Spleen (tissue), 7 donors: Measurements from ENCODE around the gene MFF.

Experiments
- POLR2A ChIP-seq, 3 donors: fragments of 450-650 bp; IDR thresholded peaks; one replicate each; pipeline ENCODE4 v1.5.1; 2017; ENCODE audit warnings: antibody characterized with exemption in 3 of 3, mild to moderate bottlenecking in 1 of 3
- POLR2AphosphoS5 ChIP-seq, 3 donors: sonication (generic); formaldehyde crosslinking; IDR thresholded peaks; one replicate each; pipeline ENCODE4 v1.5.1; 2017; ENCODE audit warnings: antibody characterized with exemption in 3 of 3
- TF ChIP-seq, protein P1 (sequence below), 11 experiments: fragments of 200-600 bp in 7 of 11; fragments of 450-650 bp in 4 of 11; sonication (generic) in 4 of 11; IDR thresholded peaks in 8 of 11; conservative IDR thresholded peaks in 3 of 11; 1 replicate in 7 of 11; 2 replicates in 4 of 11; pipeline versions ENCODE4 v1.4.0 to v1.8.0; 2016 to 2021; ENCODE audit warnings: antibody characterized with exemption in 11 of 11, inconsistent platforms in 4 of 11, mild to moderate bottlenecking in 1 of 11
- donor health status: DM: no; HTN: no; CAD: no; lungs with moderate emphysema.
- donor health status: DM: no; HTN: no; CAD: no.
- donor health status: DM: no; HTN: no; CAD: no.

DNA sequence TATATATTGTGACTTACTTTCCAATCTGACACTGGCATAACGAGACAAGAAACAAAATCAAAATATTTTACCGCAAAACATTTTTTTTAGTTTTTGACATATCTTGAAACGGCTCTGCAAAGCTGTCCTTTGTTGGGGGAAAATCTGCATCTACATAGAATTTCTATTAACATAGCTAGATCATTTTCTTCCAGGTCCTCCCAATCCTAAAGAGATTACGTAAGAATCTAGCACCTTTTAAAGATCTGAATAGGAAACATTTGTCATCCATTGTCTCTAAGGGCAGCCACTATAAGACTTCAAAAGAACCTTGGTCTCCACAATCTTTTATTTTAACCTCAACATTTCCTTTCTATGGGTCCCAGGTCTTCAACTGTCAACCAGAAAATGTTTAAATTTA, 1.2 kb upstream of the MFF start:
- TF ChIP-seq, protein P1, sequence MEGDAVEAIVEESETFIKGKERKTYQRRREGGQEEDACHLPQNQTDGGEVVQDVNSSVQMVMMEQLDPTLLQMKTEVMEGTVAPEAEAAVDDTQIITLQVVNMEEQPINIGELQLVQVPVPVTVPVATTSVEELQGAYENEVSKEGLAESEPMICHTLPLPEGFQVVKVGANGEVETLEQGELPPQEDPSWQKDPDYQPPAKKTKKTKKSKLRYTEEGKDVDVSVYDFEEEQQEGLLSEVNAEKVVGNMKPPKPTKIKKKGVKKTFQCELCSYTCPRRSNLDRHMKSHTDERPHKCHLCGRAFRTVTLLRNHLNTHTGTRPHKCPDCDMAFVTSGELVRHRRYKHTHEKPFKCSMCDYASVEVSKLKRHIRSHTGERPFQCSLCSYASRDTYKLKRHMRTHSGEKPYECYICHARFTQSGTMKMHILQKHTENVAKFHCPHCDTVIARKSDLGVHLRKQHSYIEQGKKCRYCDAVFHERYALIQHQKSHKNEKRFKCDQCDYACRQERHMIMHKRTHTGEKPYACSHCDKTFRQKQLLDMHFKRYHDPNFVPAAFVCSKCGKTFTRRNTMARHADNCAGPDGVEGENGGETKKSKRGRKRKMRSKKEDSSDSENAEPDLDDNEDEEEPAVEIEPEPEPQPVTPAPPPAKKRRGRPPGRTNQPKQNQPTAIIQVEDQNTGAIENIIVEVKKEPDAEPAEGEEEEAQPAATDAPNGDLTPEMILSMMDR (IDR thresholded peaks at IDR 0.05 in 8 of 11, conservative IDR thresholded peaks at IDR 0.05 in 3 of 11): no peak
- TF ChIP-seq POLR2AphosphoS5 (IDR thresholded peaks at IDR 0.05): no peak
- no peak for TF ChIP-seq POLR2A (IDR thresholded peaks at IDR 0.05)
